GM12874 (cell line): ENCODE results near the gene GOLGA6C.

Source experiments
- CTCF ChIP-seq: IDR thresholded peaks from 2 replicates; pipeline ENCODE4 v1.5.1; 2011; ENCODE audit warnings: low read depth, mild to moderate bottlenecking, control low read depth, low read length, moderate library complexity; ENCODE audit not compliant: insufficient read depth

The GOLGA6C gene

GRCh38 chr15:75306188-75306587, 48.1 kb downstream of the GOLGA6C start:
- no peak for TF ChIP-seq CTCF

DNA sequence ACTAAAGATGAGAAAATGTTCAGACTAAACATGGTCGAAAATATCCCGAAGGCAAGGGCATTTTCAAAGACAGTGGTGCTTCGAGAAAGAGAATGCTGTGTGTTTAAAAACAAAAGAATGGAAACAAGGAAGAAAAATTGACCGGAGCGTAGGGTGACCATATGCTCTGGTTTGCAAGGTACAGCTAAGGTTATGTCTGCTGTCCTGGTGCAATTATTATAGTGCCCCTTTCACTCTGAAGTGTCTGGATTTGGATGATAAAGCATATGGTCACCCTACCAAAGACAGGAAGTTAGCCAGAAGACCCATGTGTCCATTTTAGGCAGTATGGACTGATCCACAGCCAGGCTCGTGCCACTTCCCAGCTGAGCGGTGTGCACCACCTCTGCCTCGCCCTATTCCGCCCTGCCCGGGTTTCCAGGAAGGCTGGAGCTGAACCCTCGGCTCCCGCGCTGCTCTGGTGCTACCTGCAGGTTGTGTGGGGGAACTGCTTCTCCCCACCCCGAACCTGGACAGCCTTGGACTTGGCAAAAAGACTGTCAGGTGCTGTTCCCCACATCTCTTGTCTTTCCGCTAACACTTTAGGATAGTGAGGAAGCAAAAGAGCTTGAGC, 49.8 kb downstream of the GOLGA6C start:
- TF ChIP-seq CTCF: peak; percentile 73

DNA sequence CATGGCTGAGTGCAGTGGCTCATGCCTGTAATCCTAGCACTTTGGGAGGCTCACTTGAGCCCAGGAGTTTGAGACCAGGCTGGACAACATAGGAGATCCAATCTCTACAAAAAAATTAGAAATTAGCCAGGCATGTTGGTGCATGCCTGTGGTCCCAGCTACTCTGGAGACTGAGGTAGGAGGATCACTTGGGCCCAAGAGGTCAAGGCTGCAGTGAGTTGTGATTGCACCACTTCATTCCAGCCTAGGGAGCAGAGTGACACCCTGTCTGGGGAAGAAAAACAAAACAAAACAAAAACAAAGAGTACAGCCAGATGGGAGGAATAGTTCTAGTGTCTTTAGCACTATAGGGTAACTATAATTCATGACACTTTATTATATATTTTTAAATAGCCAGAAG, 51.6 kb downstream of the GOLGA6C start:
- TF ChIP-seq CTCF: no peak

DNA sequence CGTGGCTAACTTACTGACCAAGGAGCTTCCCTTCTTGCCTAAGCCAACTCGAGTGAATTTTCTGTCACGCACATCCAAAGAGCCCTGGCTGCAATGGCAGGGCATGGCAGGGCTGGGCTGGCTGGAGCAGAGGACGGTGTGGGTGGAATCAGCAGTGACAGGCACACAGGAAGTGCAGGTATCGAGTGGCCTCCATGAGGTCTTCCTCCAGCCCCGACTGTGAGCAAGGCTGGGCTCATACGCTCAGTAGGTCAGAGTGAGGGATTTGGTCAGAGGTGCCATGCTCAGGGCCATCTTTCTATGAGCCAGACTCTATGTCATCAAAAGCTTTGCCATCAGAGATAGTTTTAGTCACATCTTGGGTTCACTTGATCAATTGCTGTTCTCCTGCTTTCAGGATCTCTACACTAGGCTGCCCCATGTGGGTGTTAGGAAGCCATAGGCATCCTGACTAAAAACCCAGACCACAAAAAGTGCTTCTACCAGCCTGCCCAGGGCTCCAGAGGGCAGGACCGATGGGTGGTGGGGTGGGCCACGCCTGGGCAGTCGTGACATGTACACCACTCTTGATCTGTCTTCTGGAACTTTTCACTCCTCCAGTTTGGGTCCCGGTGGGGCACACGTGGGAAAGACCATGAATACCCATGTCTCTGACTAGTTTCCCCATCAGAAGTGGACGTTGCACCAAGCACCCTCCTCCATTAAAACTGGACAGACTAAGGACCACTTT, 55.1 kb downstream of the GOLGA6C start:
- no peak for TF ChIP-seq CTCF

DNA sequence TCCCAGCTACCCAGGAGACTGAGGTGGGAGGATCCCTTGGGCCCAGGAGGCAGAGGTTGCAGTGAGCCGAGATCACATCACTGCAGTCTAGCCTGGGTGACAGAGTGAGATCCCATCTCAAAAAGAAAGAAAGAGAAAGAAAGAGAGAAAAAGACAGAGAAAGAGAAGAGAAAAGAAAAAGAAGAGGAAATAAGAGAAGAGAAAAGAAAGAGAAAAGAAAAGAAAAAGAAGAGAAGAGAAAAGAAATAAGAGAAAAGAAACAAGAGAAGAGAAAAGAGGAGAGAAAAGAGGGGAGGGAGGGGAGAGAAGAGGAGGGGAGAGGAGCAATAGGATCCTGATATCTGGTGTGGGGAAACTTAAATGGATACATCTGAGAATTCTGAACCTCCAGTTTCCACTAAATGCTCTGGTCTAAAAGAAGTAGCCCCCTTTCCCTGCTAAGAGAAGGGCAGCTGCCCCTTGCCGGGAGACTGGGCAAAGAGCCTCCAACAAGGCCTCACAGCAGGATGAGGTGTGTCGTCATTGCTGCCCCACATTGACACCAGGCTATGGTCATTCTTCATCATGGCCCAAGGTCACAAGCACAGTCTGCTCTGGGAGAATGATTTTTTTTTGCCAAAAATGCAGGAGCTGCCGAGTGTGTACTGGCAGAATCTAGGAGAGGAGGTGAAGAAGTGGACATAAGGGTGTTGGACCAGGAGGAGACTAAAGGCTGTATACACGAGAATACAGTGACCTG, 56.6 kb downstream of the GOLGA6C start:
- no peak for TF ChIP-seq CTCF
